Natural killer cell (primary cell): ENCODE results near the gene ACTN4. TPM values are rescaled to one million over a fixed set of nuclear protein-coding genes. Genes with fewer than 3 reads are reported as not detected.

Experiments used
- ATAC-seq, 3 donors: fragments of 150-1000 bp in 2 of 3; fragments of 200-7000 bp in 1 of 3; cut with Tn5 transposase; 1 replicate in 1 of 3; 2 replicates in 2 of 3; pipeline ENCODE4 v1.10.0; 2021; ENCODE audit warnings: mild to moderate bottlenecking in 2 of 3, moderate library complexity in 2 of 3
- DNase-seq, 2 donors: peaks; one replicate each; pipeline versions ENCODE4 v3.0.0 to v3.0.0-alpha.2; 2013 to 2021; ENCODE audit warnings: mixed read lengths in 1 of 2
- H3K27ac ChIP-seq: one replicate; pipeline ENCODE4 v1.5.1; 2013; ENCODE audit warnings: mild to moderate bottlenecking, low read length
- H3K27me3 ChIP-seq: one replicate; pipeline ENCODE4 v1.6.1; 2013; ENCODE audit warnings: low read length; ENCODE audit not compliant: control insufficient read depth, insufficient read depth
- H3K36me3 ChIP-seq: one replicate; pipeline ENCODE4 v1.6.1; 2013; ENCODE audit warnings: low read length; ENCODE audit not compliant: control insufficient read depth, insufficient read depth
- H3K4me1 ChIP-seq: one replicate; pipeline ENCODE4 v1.6.1; 2013; ENCODE audit warnings: low read length; ENCODE audit not compliant: control insufficient read depth, insufficient read depth
- H3K4me3 ChIP-seq: one replicate; pipeline ENCODE4 v1.5.1; 2013; ENCODE audit warnings: low read length
- H3K9me3 ChIP-seq: one replicate; pipeline ENCODE4 v1.6.1; 2013; ENCODE audit warnings: low read length; ENCODE audit not compliant: control insufficient read depth, insufficient read depth
- H3K27ac Mint-ChIP-seq, 2 donors: one replicate each; pipeline ENCODE4 v1.8.0; 2022; ENCODE audit warnings: mild to moderate bottlenecking in 2 of 2, mixed read lengths in 2 of 2, moderate library complexity in 1 of 2
- H3K27me3 Mint-ChIP-seq, 2 donors: one replicate each; pipeline ENCODE4 v1.8.0; 2022; ENCODE audit warnings: low read depth in 2 of 2, mixed read lengths in 2 of 2
- H3K36me3 Mint-ChIP-seq: one replicate; pipeline ENCODE4 v1.8.0; 2022; ENCODE audit warnings: mixed read lengths
- H3K4me1 Mint-ChIP-seq, 2 donors: one replicate each; pipeline ENCODE4 v1.8.0; 2022; ENCODE audit warnings: mixed read lengths in 2 of 2
- H3K4me3 Mint-ChIP-seq: one replicate; pipeline ENCODE4 v1.8.0; 2022; ENCODE audit warnings: mild to moderate bottlenecking, moderate library complexity, mixed read lengths
- H3K9me3 Mint-ChIP-seq, 2 donors: one replicate each; pipeline ENCODE4 v1.8.0; 2022; ENCODE audit warnings: mixed read lengths in 2 of 2
- CTCF ChIP-seq: fragments of 200-600 bp; IDR thresholded peaks from one replicate; pipeline ENCODE4 v1.8.0; 2022; ENCODE audit warnings: antibody characterized with exemption
- WGBS: methylation state at CpG from one replicate; pipeline ENCODE4 v1.1.7; 2013; ENCODE audit warnings: missing lambda C conversion rate; ENCODE audit not compliant: insufficient coverage; 5-methylcytosine and 5-hydroxymethylcytosine counted together
- intact Hi-C: fragments of 100-400 bp; cut with micrococcal nuclease; formaldehyde crosslinking; loops from one replicate; pipeline ENCODE4 v1.14.2; 2022
- total RNA-seq, 4 donors: library from RNA; stranded (reverse); fragments of 120-200 nt in 1 of 4; gene quantifications; one replicate each; pipeline versions ENCODE4 v1.2.3 to v1.2.4, GENCODE V29; 2013 to 2022

ACTN4 gene
- total RNA-seq, 3 donors from 2014 or later (not counting 1 experiment from before 2014, with no cell fraction given), result 443 to 595 (median 541) TPM

DNA sequence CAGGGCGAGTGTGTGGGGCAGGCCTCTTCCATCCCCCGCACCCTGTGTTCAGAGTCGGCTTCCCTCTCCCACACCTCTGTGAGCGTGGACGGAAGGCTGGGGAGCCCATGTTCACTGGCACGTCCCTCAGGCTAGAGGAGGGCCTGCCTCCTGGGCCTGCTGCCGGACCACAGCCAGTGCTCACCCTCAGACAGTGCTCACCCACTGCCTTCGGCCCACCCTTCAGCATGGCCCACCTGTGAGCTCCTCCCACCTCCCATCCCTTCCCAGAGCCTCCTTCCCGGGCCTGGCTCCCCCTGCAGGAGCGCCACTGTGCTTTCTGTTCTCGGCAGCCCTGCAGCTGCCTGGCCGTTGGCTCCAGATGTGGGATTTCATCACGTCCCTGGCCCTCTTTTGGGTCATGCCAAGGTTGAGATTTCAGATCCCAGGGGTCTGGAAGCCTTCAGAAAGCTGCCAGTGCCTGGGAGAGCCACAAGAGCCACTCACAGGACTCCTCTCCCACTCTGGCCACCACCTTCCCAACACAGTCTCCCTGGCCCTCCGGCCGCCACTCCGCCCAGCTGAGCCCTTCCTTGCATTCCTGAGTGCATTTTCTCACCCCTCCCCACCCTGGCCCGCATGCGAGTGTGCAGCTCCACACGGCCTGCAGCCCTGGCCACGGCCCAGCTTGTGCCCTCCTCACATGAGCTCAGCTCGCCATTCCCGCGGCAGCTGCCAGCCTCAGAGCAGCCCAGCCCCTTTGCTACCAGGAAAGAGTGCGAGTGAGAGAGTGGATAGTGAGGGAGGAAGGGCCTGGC, 71.5 kb downstream of the ACTN4 start:
- Histone ChIP-seq H3K9me3 (no peaks in the 10 kb centered on the region), H3K27me3 (no peaks in the 10 kb centered on the region), H3K4me1 (no peaks in the 10 kb centered on the region), H3K36me3 (peaks cover 90% of the 10 kb centered on the region), H3K27ac (no peak overlapping the region), H3K4me3 (no peak overlapping the region)
- no peak overlapping the region for H3K4me3 Mint-ChIP-seq
- ATAC-seq, result peak in 1 of 3 donors; percentile 3
- H3K27me3 Mint-ChIP-seq, result no peaks in the 10 kb centered on the region
- 95% methylated on average over 24 of the region's 24 CpGs for WGBS
- H3K27ac Mint-ChIP-seq, result no peak overlapping the region
- intact Hi-C loops, result no loop called here
- DNase-seq, result no peak
- peaks cover 0 to 3% of the 10 kb centered on the region in 2 donors for H3K4me1 Mint-ChIP-seq
- no peak for TF ChIP-seq CTCF
- H3K9me3 Mint-ChIP-seq, result no peaks in the 10 kb centered on the region
- H3K36me3 Mint-ChIP-seq, result no peaks in the 10 kb centered on the region

DNA sequence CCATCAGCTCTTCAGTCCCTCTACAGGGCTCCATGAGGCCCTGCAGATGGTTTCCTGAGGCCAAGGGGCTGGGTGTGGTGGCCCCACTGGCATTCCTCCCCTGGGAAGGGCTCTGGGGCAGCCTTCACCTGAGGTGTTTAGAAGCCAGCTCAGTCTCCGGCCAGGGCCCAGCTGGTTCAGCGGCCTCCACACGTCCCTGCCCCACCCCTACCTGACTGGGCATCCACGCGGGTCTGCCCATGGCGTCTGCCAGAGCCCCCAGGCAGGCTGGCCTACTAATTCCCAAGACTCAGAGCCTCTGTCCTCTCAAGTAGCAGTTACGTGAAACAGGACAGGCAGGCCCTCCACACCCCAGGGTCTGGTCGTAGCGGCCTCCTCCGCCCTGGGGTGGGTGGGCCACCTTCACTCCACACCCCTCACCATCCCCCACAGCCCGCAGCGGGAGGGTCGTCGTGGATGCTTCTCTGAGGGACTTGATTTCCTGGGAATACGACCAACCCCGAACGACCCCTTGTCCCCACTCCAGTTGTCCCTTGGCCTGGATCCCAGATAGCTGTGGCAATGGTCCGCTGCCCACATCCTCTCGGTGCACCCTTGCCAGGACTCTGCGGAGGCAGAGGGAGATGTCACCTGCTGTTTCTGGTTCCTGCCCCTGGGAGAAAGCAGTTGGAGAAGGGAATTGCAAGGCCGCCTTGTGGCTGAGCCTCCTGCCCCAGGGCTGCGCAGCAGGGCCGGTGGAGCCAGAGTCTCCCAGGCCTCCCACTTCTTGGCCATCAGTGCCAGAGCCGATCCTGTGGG, 72.5 kb downstream of the ACTN4 start:
- H3K9me3 Mint-ChIP-seq, result no peaks in the 10 kb centered on the region
- Histone ChIP-seq H3K27ac (no peak overlapping the region), H3K36me3 (peaks cover 90% of the 10 kb centered on the region), H3K27me3 (no peaks in the 10 kb centered on the region), H3K4me3 (no peak overlapping the region), H3K9me3 (no peaks in the 10 kb centered on the region), H3K4me1 (peaks cover 4% of the 10 kb centered on the region)
- H3K27ac Mint-ChIP-seq, result no peak overlapping the region
- no peak for TF ChIP-seq CTCF
- H3K36me3 Mint-ChIP-seq, result no peaks in the 10 kb centered on the region
- H3K4me1 Mint-ChIP-seq, result no peaks in the 10 kb centered on the region
- ATAC-seq, result peak in 1 of 3 donors; percentile 4
- no peak overlapping the region for H3K4me3 Mint-ChIP-seq
- no peak for DNase-seq
- H3K27me3 Mint-ChIP-seq, result no peaks in the 10 kb centered on the region
- intact Hi-C loops, result no loop called here
- 94% methylated on average over 24 of the region's 24 CpGs for WGBS

GRCh38 chr19:38720559-38721236, 73.2 kb downstream of the ACTN4 start:
- Histone ChIP-seq H3K4me1 (peaks cover 11% of the 10 kb centered on the region), H3K36me3 (peaks cover 93% of the 10 kb centered on the region), H3K27me3 (no peaks in the 10 kb centered on the region), H3K27ac (no peak overlapping the region), H3K4me3 (no peak overlapping the region), H3K9me3 (no peaks in the 10 kb centered on the region)
- intact Hi-C loops, result no loop called here
- Mint-ChIP-seq H3K9me3 (no peaks in the 10 kb centered on the region), H3K27me3 (no peaks in the 10 kb centered on the region), H3K27ac (peak overlapping the region in 1 of 2 donors; percentile 21), H3K4me1 (peaks cover 0 to 1% of the 10 kb centered on the region in 2 donors), H3K4me3 (no peak overlapping the region), H3K36me3 (no peaks in the 10 kb centered on the region)
- ATAC-seq, result no peak
- TF ChIP-seq CTCF, result no peak
- no peak for DNase-seq
- WGBS, result 94% methylated on average over 15 of the region's 15 CpGs
